Stomach (tissue), 9 donors: Measurements from ENCODE around the gene CLCN2. TPM values are rescaled to one million over a fixed set of nuclear protein-coding genes. Genes with fewer than 3 reads are reported as not detected.

ENCODE experiments used
- DNase-seq, 2 donors: peaks; one replicate each; pipeline versions ENCODE4 v3.0.0 to v3.0.0-alpha.2; 2013 to 2019
- H3K27ac ChIP-seq, 5 donors: fragments of 200-600 bp in 4 of 5; sonication (generic) in 4 of 5; one replicate each; pipeline ENCODE4 v1.5.1; 2013 to 2019; ENCODE audit warnings: mild to moderate bottlenecking in 1 of 5, moderate library complexity in 1 of 5
- H3K27me3 ChIP-seq, 3 donors: fragments of 200-600 bp; sonication (generic); one replicate each; pipeline ENCODE4 v1.5.1; 2017 to 2019; ENCODE audit warnings: mixed run types in 1 of 3
- H3K36me3 ChIP-seq, 4 donors: fragments of 200-600 bp; sonication (generic); 1 replicate in 3 of 4; 2 replicates in 1 of 4; pipeline ENCODE4 v1.5.1; 2016 to 2019
- H3K4me1 ChIP-seq, 4 donors: fragments of 200-600 bp; sonication (generic); one replicate each; pipeline ENCODE4 v1.5.1; 2016 to 2019
- H3K4me3 ChIP-seq, 4 donors: fragments of 200-600 bp; sonication (generic) in 3 of 4; one replicate each; pipeline ENCODE4 v1.5.1; 2016 to 2019; ENCODE audit warnings: mild to moderate bottlenecking in 1 of 4
- H3K9me3 ChIP-seq, 4 donors: fragments of 200-600 bp; sonication (generic); one replicate each; pipeline ENCODE4 v1.5.1; 2016 to 2019
- EP300 ChIP-seq: sonication (generic); formaldehyde crosslinking; IDR thresholded peaks from one replicate; pipeline ENCODE4 v1.6.1; 2017; ENCODE audit warnings: antibody characterized with exemption
- POLR2A ChIP-seq, 4 donors: fragments of 450-650 bp; IDR thresholded peaks; one replicate each; pipeline ENCODE4 v1.6.1; 2016; ENCODE audit warnings: antibody characterized with exemption in 4 of 4, control low read depth in 2 of 4, mild to moderate bottlenecking in 1 of 4, moderate library complexity in 1 of 4
- POLR2AphosphoS5 ChIP-seq, 3 donors: sonication (generic); formaldehyde crosslinking; IDR thresholded peaks; one replicate each; pipeline ENCODE4 v1.6.1; 2016; ENCODE audit warnings: antibody characterized with exemption in 3 of 3
- WGBS, 5 donors: extraction: QIAGEN DNeasy Blood & Tissue Kit in 3 of 5; methylation state at CpG; one replicate each; pipeline versions ENCODE4 v1.1.5 to v1.1.7; 2013 to 2018; 5-methylcytosine and 5-hydroxymethylcytosine counted together
- intact Hi-C: fragments of 100-400 bp; cut with DNase I; formaldehyde crosslinking; loops from one replicate; pipeline ENCODE4 v1.15.1; 2023; ENCODE audit warnings: low total_unique reads
- polyA plus RNA-seq, 3 donors: library from polyadenylated mRNA; stranded (reverse); fragments of 200-250 nt; gene quantifications; one replicate each; pipeline ENCODE4 v1.2.3, GENCODE V29; 2013
- total RNA-seq, 5 donors: library from RNA; depleted of rRNA; stranded (reverse); fragments of >200 nt; gene quantifications; one replicate each; pipeline versions ENCODE4 v1.1.0 to v1.2.3, GENCODE V29; 2014 to 2016
- TF ChIP-seq, protein P1 (sequence below), 7 experiments: fragments of 450-650 bp in 4 of 7; fragments of 200-600 bp in 3 of 7; sonication (generic) in 3 of 7; IDR thresholded peaks; one replicate each; pipeline ENCODE4 v1.5.1; 2016 to 2019; ENCODE audit warnings: antibody characterized with exemption in 7 of 7, control low read depth in 2 of 7, mild to moderate bottlenecking in 1 of 7
- donor health status: healthy with polysubstance abuse.
- donor health status: Bipolar disorder and iron deficiency.
- donor health status: healthy.

The CLCN2 gene
- total and polyA plus RNA-seq, 8 donors, result 2.1 to 34.5 (median 5.1) TPM

DNA sequence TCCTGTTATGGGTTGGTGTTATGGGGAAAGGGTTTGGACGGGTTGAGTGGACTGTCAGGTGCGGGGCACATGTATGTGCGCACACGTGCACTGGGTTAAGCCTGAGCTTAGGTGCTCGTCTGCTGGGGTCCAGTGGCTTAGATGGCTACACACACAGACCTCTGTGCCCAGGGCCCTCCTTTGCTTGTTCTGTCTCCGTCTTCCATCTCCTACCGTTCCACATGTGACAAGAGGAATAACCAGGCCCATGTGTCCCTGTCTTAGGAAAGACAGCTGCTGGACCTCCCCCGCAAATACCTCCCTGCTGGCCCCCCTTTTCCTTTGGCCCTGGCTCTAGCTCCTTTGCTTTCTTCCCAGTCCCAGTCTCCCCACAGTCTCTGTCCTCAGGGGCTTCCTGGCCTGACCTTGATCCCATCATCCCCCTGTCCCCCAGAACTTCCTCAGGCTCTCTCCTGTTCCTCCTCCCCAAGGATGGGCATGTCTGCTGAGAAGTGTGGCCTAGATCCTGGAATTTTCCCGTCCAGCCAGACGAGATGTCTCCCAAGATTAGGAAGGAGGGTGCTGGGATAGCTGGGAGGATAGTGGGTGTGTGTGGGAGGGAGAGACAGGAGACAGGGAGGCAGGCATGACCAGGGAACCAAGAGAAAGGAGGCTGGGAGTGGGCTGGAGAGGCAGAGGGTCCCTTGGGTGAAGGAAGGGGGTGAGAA is 17.4 kb upstream of the CLCN2 start:
- Histone ChIP-seq H3K27ac (peak overlapping the region in 4 of 5 donors; percentile 39 to 79 (median 74)), H3K4me1 (peaks cover 23 to 45% (median 37%) of the 10 kb centered on the region in 4 donors), H3K4me3 (no peak overlapping the region), H3K27me3 (peaks cover 0 to 71% (median 32%) of the 10 kb centered on the region in 3 donors), H3K9me3 (no peaks in the 10 kb centered on the region), H3K36me3 (peaks cover 0 to 7% (median 0%) of the 10 kb centered on the region in 4 donors)
- TF ChIP-seq POLR2AphosphoS5 (IDR thresholded peaks at IDR 0.05) (no peak), POLR2A (IDR thresholded peaks at IDR 0.05) (no peak), EP300 (no peak)
- TF ChIP-seq, protein P1, sequence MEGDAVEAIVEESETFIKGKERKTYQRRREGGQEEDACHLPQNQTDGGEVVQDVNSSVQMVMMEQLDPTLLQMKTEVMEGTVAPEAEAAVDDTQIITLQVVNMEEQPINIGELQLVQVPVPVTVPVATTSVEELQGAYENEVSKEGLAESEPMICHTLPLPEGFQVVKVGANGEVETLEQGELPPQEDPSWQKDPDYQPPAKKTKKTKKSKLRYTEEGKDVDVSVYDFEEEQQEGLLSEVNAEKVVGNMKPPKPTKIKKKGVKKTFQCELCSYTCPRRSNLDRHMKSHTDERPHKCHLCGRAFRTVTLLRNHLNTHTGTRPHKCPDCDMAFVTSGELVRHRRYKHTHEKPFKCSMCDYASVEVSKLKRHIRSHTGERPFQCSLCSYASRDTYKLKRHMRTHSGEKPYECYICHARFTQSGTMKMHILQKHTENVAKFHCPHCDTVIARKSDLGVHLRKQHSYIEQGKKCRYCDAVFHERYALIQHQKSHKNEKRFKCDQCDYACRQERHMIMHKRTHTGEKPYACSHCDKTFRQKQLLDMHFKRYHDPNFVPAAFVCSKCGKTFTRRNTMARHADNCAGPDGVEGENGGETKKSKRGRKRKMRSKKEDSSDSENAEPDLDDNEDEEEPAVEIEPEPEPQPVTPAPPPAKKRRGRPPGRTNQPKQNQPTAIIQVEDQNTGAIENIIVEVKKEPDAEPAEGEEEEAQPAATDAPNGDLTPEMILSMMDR (IDR thresholded peaks at IDR 0.05), result no peak
- WGBS, 5 donors, result 73 to 78% (median 75%) methylated on average over 10 of the region's 10 CpGs
- DNase-seq, result no peak
- intact Hi-C loops, result loop anchor here (10.0 kb wide), 1 partner anchor 136 kb away; no protein-coding TSS in a partner anchor

- intact Hi-C loops, result loop anchor here (10.0 kb wide), 1 partner anchor 137 kb away; no protein-coding TSS in a partner anchor
- no peak for TF ChIP-seq EP300
- TF ChIP-seq, protein P1 (IDR thresholded peaks at IDR 0.05), result no peak
- peak in 1 of 3 donors; percentile 3 for TF ChIP-seq POLR2AphosphoS5 (IDR thresholded peaks at IDR 0.05)
- WGBS, 5 donors, result 69 to 74% (median 72%) methylated on average over 6 to 7 of the region's 7 CpGs
- H3K27me3 ChIP-seq, result peaks cover 0 to 68% (median 32%) of the 10 kb centered on the region in 3 donors
- H3K27ac ChIP-seq, result peak within 1 kb of the TSS; percentile 14 to 79 (median 71)
- H3K4me3 ChIP-seq, result no peak within 1 kb of the TSS
- H3K4me1 ChIP-seq, result peaks cover 23 to 45% (median 37%) of the 10 kb centered on the region in 4 donors
- peaks cover 0 to 5% (median 0%) of the 10 kb centered on the region in 4 donors for H3K36me3 ChIP-seq
- DNase-seq, result peak in 1 of 2 donors; percentile 55
- no peaks in the 10 kb centered on the region for H3K9me3 ChIP-seq
Measured at GRCh38 chr3:184377882-184378445, 16.6 kb upstream of the CLCN2 start, which contains the start of gene THPO. THPO (minus strand) TSS chr3:184378207; CDS start chr3:184376259, 1,948 bp downstream.

- H3K27me3 ChIP-seq, result peaks cover 0 to 62% (median 32%) of the 10 kb centered on the region in 3 donors
- TF ChIP-seq POLR2A (IDR thresholded peaks at IDR 0.05) (no peak), POLR2AphosphoS5 (IDR thresholded peaks at IDR 0.05) (no peak), EP300 (no peak)
- TF ChIP-seq, protein P1 (IDR thresholded peaks at IDR 0.05), result no peak
- H3K4me3 ChIP-seq, result no peak overlapping the region
- no peaks in the 10 kb centered on the region for H3K36me3 ChIP-seq
- intact Hi-C loops, result loop anchor here (10.0 kb wide), 1 partner anchor 137 kb away; no protein-coding TSS in a partner anchor
- 47 to 63% (median 57%) methylated on average over 5 of the region's 5 CpGs for WGBS, 5 donors
- no peaks in the 10 kb centered on the region for H3K9me3 ChIP-seq
- DNase-seq, result no peak
- peaks cover 23 to 45% (median 37%) of the 10 kb centered on the region in 4 donors for H3K4me1 ChIP-seq
- H3K27ac ChIP-seq, result peak overlapping the region in 4 of 5 donors; percentile 28 to 79 (median 74)
Measured at GRCh38 chr3:184377374-184377773, 16.0 kb upstream of the CLCN2 start.

DNA sequence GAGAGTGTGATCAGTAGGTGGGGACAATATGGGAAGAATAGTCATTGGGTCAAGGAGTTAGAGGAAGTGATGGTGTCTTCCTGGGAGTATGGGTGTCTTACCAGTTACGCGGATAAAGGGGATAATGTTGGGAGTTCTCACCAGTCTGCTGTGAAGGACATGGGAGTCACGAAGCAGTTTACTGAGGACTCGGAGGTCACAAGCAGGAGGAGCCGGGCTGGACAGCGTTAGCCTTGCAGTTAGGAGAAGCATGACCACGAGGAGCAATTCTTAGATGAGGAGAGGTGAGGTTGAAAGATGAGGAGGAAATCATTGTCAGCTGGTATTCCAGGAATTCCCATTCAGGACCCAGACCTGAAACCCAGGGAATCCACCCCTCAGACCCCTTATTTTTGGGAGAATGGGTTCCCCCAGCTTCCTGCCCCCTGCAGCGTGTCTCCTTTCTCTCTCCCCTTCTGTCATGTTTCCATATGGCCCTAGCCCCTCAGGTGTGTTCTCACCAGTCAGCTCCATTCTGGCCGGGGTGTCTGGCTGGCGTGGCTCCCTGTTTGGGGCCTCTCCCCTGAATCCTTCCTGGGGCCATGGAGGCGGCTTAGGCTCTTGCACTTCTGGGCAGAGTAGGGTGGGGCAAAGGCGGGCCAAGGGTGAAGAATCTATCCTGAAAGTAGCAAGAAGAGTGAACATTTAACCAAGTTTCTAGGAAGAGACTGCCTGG is 14.5 kb upstream of the CLCN2 start:
- intact Hi-C loops, result loop anchor here (10.0 kb wide), 1 partner anchor 139 kb away; no protein-coding TSS in a partner anchor
- Histone ChIP-seq H3K27me3 (peaks cover 0 to 47% (median 20%) of the 10 kb centered on the region in 3 donors), H3K4me1 (peaks cover 14 to 44% (median 39%) of the 10 kb centered on the region in 4 donors), H3K27ac (no peak overlapping the region), H3K9me3 (no peaks in the 10 kb centered on the region), H3K4me3 (no peak overlapping the region), H3K36me3 (no peaks in the 10 kb centered on the region)
- WGBS, 5 donors, result 86 to 89% (median 87%) methylated on average over 12 of the region's 12 CpGs
- DNase-seq, result no peak
- TF ChIP-seq POLR2AphosphoS5 (IDR thresholded peaks at IDR 0.05) (no peak), EP300 (no peak), POLR2A (IDR thresholded peaks at IDR 0.05) (no peak)
- TF ChIP-seq, protein P1 (IDR thresholded peaks at IDR 0.05), result no peak
